Thymus (tissue), 14 donors: Measurements from ENCODE around the gene ANKRD16. TPM values are rescaled to one million over a fixed set of nuclear protein-coding genes. Genes with fewer than 3 reads are reported as not detected.
A peak's percentile ranks its signal among the peaks of the same experiment; 100 is the strongest.

Source experiments
- DNase-seq, 9 donors: peaks; one replicate each; pipeline ENCODE4 v3.0.0-alpha.2; 2013; ENCODE audit warnings: low spot score in 9 of 9, low read depth in 6 of 9, missing footprints in 1 of 9
- H3K27ac ChIP-seq, 2 donors: one replicate each; pipeline ENCODE4 v1.5.1; 2013; ENCODE audit warnings: control low read depth in 1 of 2, low read depth in 1 of 2, low read length in 1 of 2, mild to moderate bottlenecking in 1 of 2, moderate library complexity in 1 of 2
- H3K27me3 ChIP-seq, 2 donors: one replicate each; pipeline ENCODE4 v1.5.1; 2013; ENCODE audit warnings: low read length in 1 of 2; ENCODE audit not compliant: control insufficient read depth in 2 of 2, insufficient read depth in 1 of 2
- H3K36me3 ChIP-seq, 2 donors: one replicate each; pipeline ENCODE4 v1.5.1; 2013; ENCODE audit warnings: low read length in 1 of 2, mild to moderate bottlenecking in 1 of 2, moderate library complexity in 1 of 2; ENCODE audit not compliant: control insufficient read depth in 2 of 2, insufficient read depth in 2 of 2
- H3K4me1 ChIP-seq, 2 donors: one replicate each; pipeline ENCODE4 v1.5.1; 2013; ENCODE audit warnings: low read length in 2 of 2; ENCODE audit not compliant: control insufficient read depth in 2 of 2, insufficient read depth in 2 of 2
- H3K4me3 ChIP-seq, 2 donors: one replicate each; pipeline ENCODE4 v1.5.1; 2013; ENCODE audit warnings: low read length in 2 of 2, control low read depth in 1 of 2, mild to moderate bottlenecking in 1 of 2
- H3K9me3 ChIP-seq, 2 donors: one replicate each; pipeline ENCODE4 v1.5.1; 2013; ENCODE audit warnings: low read length in 1 of 2, mild to moderate bottlenecking in 1 of 2; ENCODE audit not compliant: control insufficient read depth in 2 of 2, insufficient read depth in 1 of 2
- WGBS: extraction: QIAGEN DNeasy Blood & Tissue Kit; methylation state at CpG from one replicate; pipeline ENCODE4 v1.1.7; 2013; 5-methylcytosine and 5-hydroxymethylcytosine counted together
- long read RNA-seq, 10 donors: transcript quantifications; one replicate each; lab custom pipeline, GENCODE V29; 2026
- polyA plus RNA-seq: library from polyadenylated mRNA; stranded (reverse); fragments of 200-250 nt; gene quantifications from one replicate; pipeline ENCODE4 v1.2.3, GENCODE V29; 2013
- total RNA-seq: library from RNA; stranded (reverse); fragments of 120-200 nt; gene quantifications from one replicate; pipeline ENCODE4 v1.2.4, GENCODE V29; 2013
- donor health status: healthy.

The ANKRD16 gene
- 6.1 TPM for total RNA-seq
- 6.4 TPM for polyA plus RNA-seq
- long read RNA-seq, donor 1: 0 reads
- long read RNA-seq, donor 2: 0 reads
- long read RNA-seq, donor 3, partial matches to known transcripts: 0 of 2 reads
- long read RNA-seq, donor 3, other reads (novel, unspliced or antisense): 0 of 2 reads
- long read RNA-seq, donor 4: 0 reads
- long read RNA-seq, donor 5, partial matches to known transcripts: 0 of 3 reads
- long read RNA-seq, donor 5, other reads (novel, unspliced or antisense): 0 of 3 reads
- long read RNA-seq, donor 6, partial matches to known transcripts: 117 of 121 reads
- long read RNA-seq, donor 6, other reads (novel, unspliced or antisense): 0 of 121 reads
- long read RNA-seq, donor 7, partial matches to known transcripts: 0 of 2 reads
- long read RNA-seq, donor 7, other reads (novel, unspliced or antisense): 0 of 2 reads
- long read RNA-seq, donor 8: 0 reads
- long read RNA-seq, donor 9, partial matches to known transcripts: 0 of 1 reads
- long read RNA-seq, donor 9, other reads (novel, unspliced or antisense): 0 of 1 reads
- long read RNA-seq, donor 10, partial matches to known transcripts: 0 of 1 reads
- long read RNA-seq, donor 10, other reads (novel, unspliced or antisense): 0 of 1 reads

- Histone ChIP-seq H3K9me3 (no peaks in the 10 kb centered on the region), H3K27ac (peak within 1 kb of the TSS; percentile 59 to 65), H3K27me3 (no peaks in the 10 kb centered on the region), H3K36me3 (peaks cover 3 to 8% of the 10 kb centered on the region in 2 donors), H3K4me1 (peaks cover 41 to 55% of the 10 kb centered on the region in 2 donors), H3K4me3 (peak within 1 kb of the TSS; percentile 77 to 81)
- under 1% methylated on average over 109 of the region's 109 CpGs for WGBS
- DNase-seq: peak; percentile 91 to 99 (median 97)
Measured at GRCh38 chr10:5889624-5890451, at the start of gene ANKRD16, which contains the start of gene FBH1. ANKRD16 (minus strand) TSS chr10:5889893; CDS start chr10:5889354, 539 bp downstream. FBH1 (plus strand) TSS chr10:5890243; CDS start chr10:5890346, 103 bp downstream.

GRCh38 chr10:5938291-5938690, 48.6 kb upstream of the ANKRD16 start:
- no peaks in the 10 kb centered on the region for H3K9me3 ChIP-seq
- no peaks in the 10 kb centered on the region for H3K27me3 ChIP-seq
- no peak for DNase-seq
- 97% methylated on average over 12 of the region's 12 CpGs for WGBS
- no peaks in the 10 kb centered on the region for H3K4me1 ChIP-seq
- no peak overlapping the region for H3K27ac ChIP-seq
- H3K36me3 ChIP-seq: peaks cover 41 to 55% of the 10 kb centered on the region in 2 donors
- H3K4me3 ChIP-seq: no peak overlapping the region

- Histone ChIP-seq H3K27me3 (no peaks in the 10 kb centered on the region), H3K4me1 (no peaks in the 10 kb centered on the region), H3K36me3 (peaks cover 51 to 65% of the 10 kb centered on the region in 2 donors), H3K4me3 (no peak overlapping the region), H3K27ac (no peak overlapping the region), H3K9me3 (no peaks in the 10 kb centered on the region)
- WGBS: 98% methylated on average over 18 of the region's 18 CpGs
- no peak for DNase-seq
Measured at GRCh38 chr10:5937016-5937415, 47.3 kb upstream of the ANKRD16 start.

DNA sequence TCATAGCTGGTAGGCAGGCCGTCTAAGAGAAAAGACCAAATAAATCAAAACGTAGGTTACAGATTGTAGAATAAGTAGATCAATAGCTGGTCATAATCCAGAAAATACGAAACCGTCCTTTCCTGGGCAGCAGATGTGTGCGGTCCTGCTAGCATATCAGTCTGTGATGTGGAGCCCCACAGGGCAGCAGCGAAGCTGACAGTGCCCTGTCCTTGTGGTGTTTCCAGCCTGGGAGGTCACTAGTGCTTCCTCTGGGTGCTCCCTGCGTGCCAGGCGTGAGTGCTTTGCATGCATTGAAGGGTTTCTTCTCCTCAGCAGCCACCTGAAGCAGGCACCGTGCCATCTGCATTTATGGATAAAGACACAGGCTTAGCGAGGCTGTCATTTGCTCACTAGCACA, 45.9 kb upstream of the ANKRD16 start:
- no peak for DNase-seq
- H3K27ac ChIP-seq: no peak overlapping the region
- H3K4me1 ChIP-seq: no peaks in the 10 kb centered on the region
- H3K9me3 ChIP-seq: no peaks in the 10 kb centered on the region
- no peak overlapping the region for H3K4me3 ChIP-seq
- WGBS: 98% methylated on average over 10 of the region's 10 CpGs
- H3K27me3 ChIP-seq: no peaks in the 10 kb centered on the region
- peaks cover 61 to 79% of the 10 kb centered on the region in 2 donors for H3K36me3 ChIP-seq

- no peaks in the 10 kb centered on the region for H3K27me3 ChIP-seq
- H3K9me3 ChIP-seq: no peaks in the 10 kb centered on the region
- 99% methylated on average over 14 of the region's 14 CpGs for WGBS
- no peak overlapping the region for H3K27ac ChIP-seq
- no peak for DNase-seq
- H3K4me3 ChIP-seq: no peak overlapping the region
- H3K36me3 ChIP-seq: peaks cover 73 to 95% of the 10 kb centered on the region in 2 donors
- H3K4me1 ChIP-seq: no peaks in the 10 kb centered on the region
Measured at GRCh38 chr10:5933909-5934546, 44.3 kb upstream of the ANKRD16 start.

DNA sequence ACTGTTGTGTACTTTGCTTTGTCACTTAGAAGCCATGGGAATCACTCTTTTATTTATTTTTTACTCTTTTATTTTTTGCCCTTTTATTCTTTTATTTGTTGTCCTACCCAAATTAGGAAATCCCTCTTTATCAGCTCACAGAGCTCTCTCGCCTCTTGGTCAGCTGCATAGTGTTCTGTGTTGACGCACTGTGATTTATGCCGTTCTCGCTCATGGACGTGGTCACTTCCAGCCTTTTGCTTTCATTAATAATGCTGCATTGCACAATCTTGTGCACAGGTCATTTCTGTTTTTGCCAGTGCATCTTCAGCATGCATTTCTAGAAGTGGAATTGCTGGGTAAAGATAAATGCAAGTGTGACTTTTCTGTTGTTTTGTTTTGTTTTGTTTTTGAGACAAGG, 42.7 kb upstream of the ANKRD16 start:
- Histone ChIP-seq H3K36me3 (peaks cover 75 to 93% of the 10 kb centered on the region in 2 donors), H3K4me1 (no peaks in the 10 kb centered on the region), H3K27me3 (no peaks in the 10 kb centered on the region), H3K27ac (no peak overlapping the region), H3K4me3 (no peak overlapping the region), H3K9me3 (no peaks in the 10 kb centered on the region)
- WGBS: 94% methylated on average over 5 of the region's 5 CpGs
- DNase-seq: no peak

DNA sequence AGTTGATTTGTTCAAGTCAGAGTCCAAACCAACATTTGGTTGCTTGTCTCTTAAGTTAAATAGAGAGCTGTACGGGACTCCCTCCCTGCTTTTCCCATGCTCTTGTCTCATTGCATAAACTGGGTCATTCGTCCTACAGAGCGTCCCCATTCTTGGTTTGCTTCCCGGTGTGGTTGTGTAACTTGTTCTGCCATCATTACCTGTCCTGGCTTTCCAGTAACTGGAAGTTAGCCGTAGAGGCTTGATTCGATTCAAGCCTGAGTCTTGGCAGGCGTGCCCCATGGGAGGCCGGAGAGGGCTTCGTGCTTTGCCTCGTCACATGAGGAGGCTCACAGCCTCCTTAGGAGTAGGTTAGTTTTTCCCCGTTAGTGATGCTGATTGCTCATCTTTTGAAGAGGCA, 40.6 kb upstream of the ANKRD16 start:
- H3K9me3 ChIP-seq: no peaks in the 10 kb centered on the region
- H3K27me3 ChIP-seq: no peaks in the 10 kb centered on the region
- no peak for DNase-seq
- no peaks in the 10 kb centered on the region for H3K4me1 ChIP-seq
- no peak overlapping the region for H3K27ac ChIP-seq
- H3K4me3 ChIP-seq: no peak overlapping the region
- peaks cover 70 to 93% of the 10 kb centered on the region in 2 donors for H3K36me3 ChIP-seq
- 98% methylated on average over 11 of the region's 11 CpGs for WGBS

- Histone ChIP-seq H3K4me1 (no peaks in the 10 kb centered on the region), H3K27me3 (no peaks in the 10 kb centered on the region), H3K27ac (no peak overlapping the region), H3K4me3 (no peak overlapping the region), H3K9me3 (no peaks in the 10 kb centered on the region), H3K36me3 (peaks cover 74 to 95% of the 10 kb centered on the region in 2 donors)
- 94% methylated on average over 8 of the region's 8 CpGs for WGBS
- no peak for DNase-seq
Measured at GRCh38 chr10:5929442-5929841, 39.7 kb upstream of the ANKRD16 start.
